Activated CD4-positive, alpha-beta T cell treated with anti-CD3 and anti-CD28 coated beads, Interleukin-2, Interleukin-6, amounts not matched to agents 100 ng/mL and 50 ng/mL, durations not matched to agents 16 hours and 8 hours (primary cell): ENCODE data around the gene NYNRIN.

ENCODE experiments used
- DNase-seq: peaks from one replicate; pipeline ENCODE4 v3.0.0-alpha.2; 2020

Gene NYNRIN

DNA sequence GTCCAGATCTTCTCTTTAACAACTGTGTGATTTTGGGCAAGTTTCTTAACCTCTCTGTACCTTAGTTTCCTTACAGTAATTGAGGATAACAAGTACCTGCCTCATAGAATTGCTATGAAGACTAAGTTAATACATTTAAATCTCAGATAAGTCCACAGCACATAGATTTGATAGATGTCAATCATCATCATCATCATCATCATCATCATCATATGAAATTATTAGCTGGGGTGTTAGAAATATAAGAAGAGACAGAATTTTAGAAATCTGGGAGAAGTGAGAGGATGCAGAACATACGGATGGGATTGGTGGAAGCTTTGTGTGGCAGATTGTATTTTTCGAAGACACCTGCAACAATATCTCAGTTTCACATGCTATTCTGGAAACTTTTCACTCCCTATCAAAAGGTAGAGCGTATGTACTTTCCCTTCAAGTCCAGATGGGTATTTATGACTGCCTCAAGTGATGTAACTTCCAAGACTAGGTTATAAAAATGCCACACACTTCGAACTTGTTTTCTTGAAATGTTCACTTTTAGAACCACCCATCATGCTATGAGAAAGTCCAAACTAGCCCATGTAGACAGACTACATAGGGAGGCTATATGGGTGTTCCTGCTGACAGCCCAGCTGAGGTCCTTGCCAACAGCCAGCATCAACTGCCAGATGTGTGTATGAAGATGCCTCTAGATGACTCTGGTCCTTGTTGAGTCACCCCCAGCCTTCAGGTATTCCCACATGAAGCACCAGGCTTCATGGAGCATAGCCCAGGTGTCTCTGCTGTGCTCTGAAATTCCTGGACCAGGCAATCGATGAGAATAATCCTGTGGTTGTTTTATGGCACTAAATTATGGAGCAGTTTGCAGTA lies 64.4 kb downstream of the NYNRIN start:
- no peak for DNase-seq

DNA sequence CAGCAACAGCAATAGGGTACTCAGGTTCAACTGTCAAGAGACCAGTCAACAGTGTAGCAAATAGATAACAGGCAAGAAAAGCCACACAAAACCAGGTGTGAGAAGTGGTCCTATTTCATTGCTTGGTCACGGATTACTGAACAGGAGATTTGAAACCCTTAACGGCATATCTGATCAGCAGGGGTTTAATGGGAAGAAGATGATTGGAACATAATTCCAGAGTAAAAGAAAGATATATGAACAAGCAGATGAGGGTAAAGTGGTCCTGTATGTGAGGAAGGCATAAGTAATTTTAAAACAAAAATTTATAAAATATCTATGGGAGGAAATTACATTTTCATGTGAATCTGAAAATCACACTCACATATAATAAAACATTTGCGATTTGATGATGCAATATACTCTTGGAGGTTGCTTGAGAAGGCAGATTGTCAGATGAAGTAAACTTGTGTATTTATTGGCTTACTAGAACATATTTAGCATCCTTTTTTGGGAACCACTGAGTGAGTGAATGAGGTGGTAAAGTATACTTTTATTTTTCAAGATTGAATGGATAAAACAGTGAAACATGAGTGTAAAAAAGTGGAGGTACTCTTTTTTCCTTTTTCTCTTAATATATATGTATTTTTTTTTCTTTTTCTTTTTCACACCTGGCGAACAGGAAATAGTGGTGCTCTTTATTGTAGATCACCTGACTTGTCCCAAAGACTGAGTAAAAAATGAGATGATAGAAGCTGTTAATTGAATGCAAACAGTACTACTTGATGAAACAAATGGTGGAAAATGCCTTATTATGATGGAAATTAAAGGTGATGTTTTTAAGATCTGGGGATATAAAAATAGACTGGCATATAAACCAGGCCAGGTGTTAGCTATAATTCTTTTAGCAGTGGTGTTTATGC lies 65.3 kb downstream of the NYNRIN start:
- DNase-seq = no peak

DNA sequence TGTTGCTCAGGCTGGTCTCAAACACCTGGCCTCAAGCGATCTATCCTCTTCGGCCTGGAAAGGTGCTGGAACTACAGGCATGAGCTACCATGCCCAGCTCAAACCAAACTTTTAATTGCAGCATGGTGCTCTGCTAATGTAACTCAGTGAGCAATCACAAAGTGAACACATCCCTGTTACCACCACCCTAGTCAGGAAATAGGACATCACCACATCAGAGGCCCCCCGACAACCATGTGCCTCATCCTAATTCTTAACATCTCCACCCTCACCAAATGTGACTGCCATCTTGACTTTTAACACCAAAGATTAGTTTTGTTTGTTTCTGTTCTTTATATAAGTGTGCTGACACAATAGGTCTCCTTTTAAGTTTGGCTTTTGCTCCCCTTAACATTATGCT lies 66.6 kb downstream of the NYNRIN start:
- no peak for DNase-seq

DNA sequence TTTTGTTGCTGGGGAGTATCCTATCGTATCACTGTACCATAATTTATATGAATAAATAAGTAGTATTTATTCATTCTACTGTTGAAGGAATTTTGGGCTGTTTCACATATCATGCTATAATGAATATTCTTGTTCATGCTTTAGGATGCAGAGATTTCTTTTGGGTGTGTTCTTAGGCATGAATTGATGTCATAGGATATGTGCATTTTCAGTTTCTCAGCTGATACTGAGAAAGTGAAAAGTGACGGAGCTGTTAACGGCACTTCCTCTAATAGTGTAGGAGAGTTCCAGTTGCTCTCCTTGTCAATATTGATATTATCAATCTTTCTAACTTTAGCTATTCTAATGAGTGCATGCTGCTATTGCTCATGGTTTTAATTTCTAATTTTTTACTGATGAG lies 67.0 kb downstream of the NYNRIN start:
- no peak for DNase-seq
